Sciatic nerve (tissue), 2 donors: ENCODE results near the gene TMEM14C. TPM values are rescaled to one million over a fixed set of nuclear protein-coding genes. Genes with fewer than 3 reads are reported as not detected.
"Not testable (repeated sequence)": the region's sequence is repeated elsewhere in the genome, so short reads cannot be mapped to it uniquely, and the experiment has no call there.

ENCODE experiments used
- ATAC-seq: fragments of 200-7000 bp; cut with Tn5 transposase; one replicate; pipeline ENCODE4 v1.9.1; 2020; ENCODE audit warnings: mild to moderate bottlenecking, moderate library complexity
- DNase-seq: peaks from one replicate; pipeline ENCODE4 v3.0.0-alpha.2; 2020; ENCODE audit warnings: low spot score
- intact Hi-C: fragments of 100-400 bp; cut with DNase I; formaldehyde crosslinking; loops from one replicate; pipeline ENCODE4 v1.14.2; 2022
- total RNA-seq: library from RNA; stranded (reverse); fragmentation: NEBNext Ultra II Directional; extraction: Animal tissue kit (Norgen Biotek cat#: 25700); gene quantifications from one replicate; pipeline ENCODE4 v1.2.1, GENCODE V29; 2021
- donor health status: DM: no; HTN: no; CAD: no.
- donor health status: DM: no; HTN: no; CAD: no.

Gene TMEM14C
- total RNA-seq, 1 donor from 2014 or later, result 79.5 TPM

DNA sequence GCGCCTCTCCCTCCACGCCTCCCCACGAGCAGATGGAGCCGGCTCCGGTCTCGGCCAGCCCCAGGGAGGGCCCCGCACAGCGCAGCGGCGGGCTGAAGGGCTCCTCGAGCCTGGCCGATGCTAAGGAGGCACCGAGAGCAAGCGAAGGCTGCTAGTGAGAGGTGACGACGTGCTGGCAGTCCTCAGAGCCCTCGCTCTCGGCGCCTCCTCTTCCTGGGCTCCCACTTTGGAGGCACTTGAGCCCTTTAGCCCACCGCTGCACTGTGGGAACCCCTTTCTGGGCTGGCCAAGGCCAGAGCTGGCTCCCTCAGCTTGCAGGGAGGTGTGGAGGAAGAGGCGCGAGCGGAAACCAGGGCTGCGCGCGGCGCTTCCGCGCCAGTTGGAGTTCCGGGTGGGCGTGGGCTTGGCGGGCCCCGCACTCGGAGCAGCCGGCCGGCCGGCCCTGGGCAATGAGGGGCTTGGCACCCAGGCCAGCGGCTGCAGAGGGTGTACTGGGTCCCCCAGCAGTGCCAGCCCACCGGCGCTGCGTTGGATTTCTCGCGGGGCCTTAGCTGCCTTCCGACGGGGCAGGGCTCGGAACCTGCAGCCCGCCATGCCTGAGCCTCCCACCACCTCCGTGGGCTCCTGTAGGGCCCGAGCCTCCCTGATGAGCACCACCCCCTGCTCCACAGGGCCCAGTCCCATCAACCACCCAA is 2.5 kb upstream of the TMEM14C start:
- no peak for ATAC-seq
- intact Hi-C loops, result no loop called here

DNA sequence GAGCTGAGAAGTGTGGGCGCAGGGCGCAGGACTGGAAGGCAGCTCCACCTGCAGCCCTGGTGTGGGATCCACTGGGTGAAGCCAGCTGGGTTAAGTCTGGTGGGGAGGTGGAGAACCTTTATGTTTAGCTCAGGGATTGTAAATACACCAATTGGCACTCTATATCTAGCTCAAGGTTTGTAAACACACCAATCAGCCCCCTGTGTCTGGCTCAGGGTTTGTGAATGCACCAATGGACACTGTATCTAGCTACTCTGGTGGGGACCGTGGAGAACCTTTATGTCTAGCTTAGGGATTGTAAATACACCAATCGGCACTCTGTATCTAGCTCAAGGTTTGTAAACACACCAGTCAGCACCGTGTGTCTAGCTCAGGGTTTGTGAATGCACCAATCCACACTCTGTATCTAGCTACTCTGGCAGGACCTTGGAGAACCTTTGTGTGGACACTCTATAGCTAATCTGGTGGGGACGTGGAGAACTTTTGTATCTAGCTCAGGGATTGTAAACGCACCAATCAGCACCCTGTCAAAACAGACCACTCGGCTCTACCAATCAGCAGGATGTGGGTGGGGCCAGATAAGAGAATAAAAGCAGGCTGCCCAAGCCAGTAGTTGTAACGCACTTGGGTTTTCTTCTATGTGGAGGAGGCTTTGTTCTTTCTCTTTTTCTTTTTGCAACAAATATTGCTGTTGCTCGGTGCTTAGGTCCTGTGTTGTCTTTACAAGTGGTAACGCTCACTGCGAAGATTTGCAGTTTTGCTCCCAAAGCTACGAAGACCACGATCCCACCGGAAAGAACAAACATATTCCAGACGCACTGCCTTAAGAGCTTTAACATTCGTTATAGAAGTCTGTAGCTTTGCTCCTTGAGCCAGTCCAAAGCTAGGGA is 1.7 kb upstream of the TMEM14C start:
- intact Hi-C loops, DNase-seq, ATAC-seq: not testable (repeated sequence)

More for the DNA sequence above, 2.5 kb upstream of the TMEM14C start:
- DNase-seq, result peak; percentile 64

- no peak for ATAC-seq
- intact Hi-C loops, result no loop called here
- no peak for DNase-seq
Observed at GRCh38 chr6:10721850-10722569, 860 bp upstream of the TMEM14C start.

GRCh38 chr6:10722570-10722819 is 375 bp upstream of the TMEM14C start:
- no peak for DNase-seq
- intact Hi-C loops, result no loop called here
- ATAC-seq, result no peak

DNA sequence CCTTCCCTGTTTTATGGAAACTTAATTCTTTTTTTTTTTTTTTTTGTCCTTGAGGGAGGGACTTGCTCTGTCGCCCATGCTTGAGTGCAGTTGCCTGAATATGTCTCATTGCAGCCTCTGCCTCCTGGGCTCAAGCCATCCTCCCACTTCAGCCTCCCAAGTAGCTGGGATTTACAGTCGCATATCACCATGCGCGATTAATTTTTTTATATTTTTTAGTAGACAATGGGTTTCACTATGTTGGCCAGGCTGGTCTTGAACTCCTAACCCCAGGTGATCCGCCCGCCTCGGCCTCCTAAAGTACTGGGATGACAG is 654 bp downstream of the TMEM14C start:
- DNase-seq (no peak), ATAC-seq (peak; percentile 0)
- intact Hi-C loops, result no loop called here

DNA sequence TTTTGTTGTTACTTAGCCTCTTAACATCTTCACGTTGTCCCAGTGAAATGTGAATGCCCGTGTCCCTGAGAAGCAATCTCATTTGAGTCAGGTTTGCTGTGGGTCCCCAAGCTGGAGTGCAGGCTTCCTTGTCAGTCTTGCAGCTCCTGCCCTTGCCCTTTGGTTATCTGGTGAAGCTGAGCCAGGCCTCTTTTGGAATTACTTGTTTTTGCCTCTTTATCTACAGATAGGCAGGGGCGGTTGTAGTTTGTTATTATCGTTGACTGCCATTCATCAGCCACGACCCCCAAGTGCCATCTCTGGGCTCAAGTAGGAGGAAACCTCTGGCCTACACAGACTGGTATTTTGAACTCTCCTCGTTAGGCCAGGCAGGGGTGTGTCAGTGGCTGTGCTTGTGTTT is 2.2 kb downstream of the TMEM14C start:
- intact Hi-C loops, result no loop called here
- ATAC-seq (no peak), DNase-seq (no peak)

DNA sequence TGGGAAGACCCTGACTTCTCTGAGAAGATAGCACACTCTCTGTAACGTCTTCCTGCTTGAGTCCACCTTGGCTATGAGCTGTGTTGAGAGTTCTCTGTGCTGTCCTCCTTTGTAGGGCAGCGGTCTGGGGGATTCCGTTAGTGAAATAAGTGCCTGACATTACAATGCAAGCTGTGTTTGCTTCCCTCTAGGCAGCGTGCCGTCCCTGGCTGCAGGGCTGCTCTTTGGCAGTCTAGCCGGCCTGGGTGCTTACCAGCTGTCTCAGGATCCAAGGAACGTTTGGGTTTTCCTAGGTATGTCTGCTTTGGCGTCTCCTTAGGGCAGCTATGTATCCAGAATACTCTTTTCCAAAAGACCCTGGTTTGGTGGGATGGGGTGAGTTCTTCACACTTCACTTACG is 2.8 kb downstream of the TMEM14C start:
- ATAC-seq, result no peak
- intact Hi-C loops, result no loop called here
- DNase-seq, result no peak

- intact Hi-C loops, result no loop called here
- DNase-seq (no peak), ATAC-seq (no peak)
Observed at GRCh38 chr6:10730254-10730653, 7.4 kb downstream of the TMEM14C start.

DNA sequence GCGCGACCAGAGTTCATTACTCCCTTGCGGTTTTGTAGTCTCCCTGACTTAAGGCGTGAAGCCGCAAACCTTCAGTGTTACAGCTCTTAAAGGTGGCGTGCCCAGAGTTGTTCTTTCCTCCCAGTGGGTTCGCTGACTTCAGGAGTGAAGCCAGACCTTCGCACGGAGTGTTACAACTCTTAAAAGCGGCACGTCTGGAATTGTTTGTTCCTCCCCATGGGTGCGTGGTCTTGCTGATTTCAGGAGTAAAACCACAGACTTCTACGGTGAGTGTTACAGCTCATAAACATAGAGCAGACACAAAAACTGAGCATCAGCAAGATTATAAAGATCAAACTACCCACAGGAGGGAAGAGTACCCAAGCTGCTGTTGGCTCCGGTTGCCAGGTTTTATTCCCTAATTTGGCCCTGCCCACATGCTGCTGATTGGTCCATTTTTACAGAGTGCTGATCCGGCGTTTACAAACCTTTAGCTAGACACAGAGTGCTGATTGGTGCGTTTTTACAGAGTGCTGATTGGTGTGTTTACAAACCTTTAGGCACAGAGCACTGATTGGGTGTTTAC is 10.4 kb downstream of the TMEM14C start:
- no peak for ATAC-seq
- intact Hi-C loops, result no loop called here

GRCh38 chr6:10733863-10734262 is 11.0 kb downstream of the TMEM14C start:
- ATAC-seq (no peak), DNase-seq (no peak)
- intact Hi-C loops, result no loop called here

More for the DNA sequence above, 10.4 kb downstream of the TMEM14C start:
- DNase-seq, result no peak

DNA sequence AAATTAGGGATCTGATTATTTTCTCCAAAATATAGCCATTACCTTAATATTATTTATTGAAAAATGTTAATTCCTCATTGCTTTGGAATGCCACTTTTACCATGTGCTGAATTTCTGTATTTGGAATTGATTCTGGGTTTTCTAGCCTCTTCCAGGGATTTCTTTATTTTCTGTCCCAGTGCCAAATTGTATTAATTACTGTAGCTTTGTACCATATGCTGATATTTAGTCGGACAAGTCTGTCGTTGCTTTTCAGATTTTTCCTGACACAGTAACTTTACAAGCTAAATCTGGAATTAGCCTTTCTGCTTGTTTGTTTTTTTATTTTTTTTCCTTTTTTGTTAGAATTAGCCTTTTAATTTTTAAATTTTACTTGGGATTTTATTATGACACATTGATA is 13.9 kb downstream of the TMEM14C start:
- ATAC-seq (no peak), DNase-seq (no peak)
- intact Hi-C loops, result no loop called here

DNA sequence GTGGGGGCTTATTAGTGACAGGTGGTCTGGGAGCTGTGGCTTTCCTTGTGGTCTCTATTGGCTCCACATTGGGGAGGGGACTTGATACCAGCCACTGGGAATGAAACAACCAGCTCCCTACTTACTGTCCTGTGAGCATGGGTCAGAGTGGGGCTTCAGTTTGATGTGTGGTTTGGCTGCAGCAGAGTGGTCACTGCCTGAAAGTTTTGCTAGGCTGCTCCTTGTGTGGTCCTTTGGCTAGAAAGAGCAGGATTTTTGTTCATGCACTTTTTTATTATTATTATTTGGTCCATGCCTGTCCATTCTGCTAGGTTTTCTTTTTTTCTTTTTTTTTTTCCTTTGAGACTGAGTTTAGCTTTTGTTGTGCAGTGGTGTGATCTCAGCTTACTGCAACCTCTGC is 17.2 kb downstream of the TMEM14C start:
- no peak for DNase-seq
- no peak for ATAC-seq
- intact Hi-C loops, result loop anchor here (10.0 kb wide), 1 partner anchor 45 kb away; the partner anchor contains the start of genes C6orf52 and PAK1IP1

DNA sequence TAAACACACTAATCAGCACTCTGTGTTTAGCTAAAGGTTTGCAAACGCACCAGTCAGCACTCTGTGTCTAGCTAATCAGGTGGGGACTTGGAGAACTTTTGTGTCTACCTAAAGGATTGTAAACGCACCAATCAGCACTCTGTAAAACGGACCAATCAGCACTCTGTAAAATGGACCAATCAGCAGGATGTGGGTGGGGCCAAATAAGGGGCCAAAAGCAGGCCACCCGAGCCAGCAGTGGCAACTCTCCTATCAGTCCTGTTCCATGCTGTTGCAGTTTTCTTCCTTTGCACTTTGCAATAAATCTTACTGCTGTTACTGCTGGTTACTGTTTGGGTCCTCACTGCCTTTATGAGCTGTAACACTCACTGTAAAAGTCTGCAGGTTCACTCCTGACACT is 18.8 kb downstream of the TMEM14C start:
- intact Hi-C loops, result loop anchor here (10.0 kb wide), 1 partner anchor 47 kb away; the partner anchor contains the start of genes C6orf52 and PAK1IP1
- ATAC-seq, DNase-seq: not testable (repeated sequence)

DNA sequence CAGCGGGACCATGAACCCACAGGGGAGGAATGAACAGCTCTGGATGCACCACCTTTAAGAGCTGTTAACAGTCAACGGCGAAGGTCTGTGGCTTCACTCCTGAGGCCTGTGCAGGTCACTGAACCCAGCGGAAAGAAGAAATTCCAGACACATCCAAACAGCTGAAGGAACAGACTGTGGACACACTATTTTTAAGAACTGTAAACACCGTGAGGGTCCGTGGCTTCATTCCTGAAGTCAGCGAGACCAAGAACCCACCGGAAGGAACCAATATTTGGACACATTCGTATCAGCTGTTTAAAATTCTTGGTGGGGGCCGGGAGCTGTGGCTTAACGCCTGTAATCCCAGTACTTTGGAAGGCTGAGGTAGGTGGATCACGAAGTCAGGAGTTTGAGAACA is 19.4 kb downstream of the TMEM14C start:
- ATAC-seq, result no peak
- no peak for DNase-seq
- intact Hi-C loops, result loop anchor here (10.0 kb wide), 1 partner anchor 47 kb away; the partner anchor contains the start of genes C6orf52 and PAK1IP1

GRCh38 chr6:10743515-10743914 is 20.6 kb downstream of the TMEM14C start:
- DNase-seq, result no peak
- ATAC-seq, result no peak
- intact Hi-C loops, result loop anchor here (10.0 kb wide), 1 partner anchor 49 kb away; the partner anchor contains the start of genes C6orf52 and PAK1IP1

DNA sequence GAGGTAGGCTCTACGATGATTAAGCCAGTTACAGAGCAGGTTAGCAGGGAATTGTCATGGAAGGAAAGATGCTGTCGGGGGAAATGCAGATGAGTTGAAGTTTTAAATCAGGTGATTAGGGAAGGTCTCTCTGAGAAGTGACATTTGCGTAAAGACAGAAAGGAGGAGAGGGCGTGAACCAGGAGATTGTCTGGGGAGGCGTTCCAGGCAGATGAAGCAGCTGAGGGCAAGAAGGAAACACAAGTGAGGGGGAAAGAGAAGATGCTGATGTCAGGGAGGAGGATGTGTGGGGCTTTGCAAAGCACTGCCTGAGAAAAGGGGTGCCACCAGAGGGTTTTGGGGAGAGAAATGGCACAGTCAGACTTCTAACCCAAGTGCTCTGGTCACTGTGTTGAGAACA is 22.2 kb downstream of the TMEM14C start:
- ATAC-seq (no peak), DNase-seq (no peak)
- intact Hi-C loops, result loop anchor here (10.0 kb wide), 1 partner anchor 50 kb away; the partner anchor contains the start of genes C6orf52 and PAK1IP1

- DNase-seq (no peak), ATAC-seq (no peak)
- intact Hi-C loops, result loop anchor here (10.0 kb wide), 1 partner anchor 52 kb away; the partner anchor contains the start of genes C6orf52 and PAK1IP1
Observed at GRCh38 chr6:10746915-10747250, 24.0 kb downstream of the TMEM14C start.

- peak; percentile 100 for ATAC-seq
- intact Hi-C loops, result loop anchor here (10.0 kb wide), 1 partner anchor 53 kb away; the partner anchor contains the start of genes C6orf52 and PAK1IP1
- peak; percentile 100 for DNase-seq
Observed at GRCh38 chr6:10747251-10747972, 24.5 kb downstream of the TMEM14C start, which contains the start of gene TMEM14B. Gene TMEM14B, plus strand, starts transcription at chr6:10747805. Its CDS starts 1,441 bp downstream, at chr6:10749246.
